HCT116 (cell line): ENCODE measurements around the gene TSPAN14.

ENCODE experiments used
- RAD21 ChIP-seq: IDR thresholded peaks from 2 replicates; pipeline ENCODE4 v1.6.1; 2012; ENCODE audit warnings: low read depth, mild to moderate bottlenecking
- TF ChIP-seq, protein P1 (sequence below), 3 experiments: fragments of 200-600 bp in 1 of 3; sonication (generic) in 1 of 3; IDR thresholded peaks in 2 of 3; conservative IDR thresholded peaks in 1 of 3; 2 replicates each; pipeline ENCODE4 v1.5.1; 2012 to 2017; ENCODE audit warnings: low read depth in 2 of 3, low read length in 2 of 3, antibody characterized with exemption in 1 of 3, borderline replicate concordance in 1 of 3, control low read depth in 1 of 3, mild to moderate bottlenecking in 1 of 3, mixed read lengths in 1 of 3, mixed run types in 1 of 3, moderate library complexity in 1 of 3; ENCODE audit not compliant: insufficient read depth in 1 of 3

DNA sequence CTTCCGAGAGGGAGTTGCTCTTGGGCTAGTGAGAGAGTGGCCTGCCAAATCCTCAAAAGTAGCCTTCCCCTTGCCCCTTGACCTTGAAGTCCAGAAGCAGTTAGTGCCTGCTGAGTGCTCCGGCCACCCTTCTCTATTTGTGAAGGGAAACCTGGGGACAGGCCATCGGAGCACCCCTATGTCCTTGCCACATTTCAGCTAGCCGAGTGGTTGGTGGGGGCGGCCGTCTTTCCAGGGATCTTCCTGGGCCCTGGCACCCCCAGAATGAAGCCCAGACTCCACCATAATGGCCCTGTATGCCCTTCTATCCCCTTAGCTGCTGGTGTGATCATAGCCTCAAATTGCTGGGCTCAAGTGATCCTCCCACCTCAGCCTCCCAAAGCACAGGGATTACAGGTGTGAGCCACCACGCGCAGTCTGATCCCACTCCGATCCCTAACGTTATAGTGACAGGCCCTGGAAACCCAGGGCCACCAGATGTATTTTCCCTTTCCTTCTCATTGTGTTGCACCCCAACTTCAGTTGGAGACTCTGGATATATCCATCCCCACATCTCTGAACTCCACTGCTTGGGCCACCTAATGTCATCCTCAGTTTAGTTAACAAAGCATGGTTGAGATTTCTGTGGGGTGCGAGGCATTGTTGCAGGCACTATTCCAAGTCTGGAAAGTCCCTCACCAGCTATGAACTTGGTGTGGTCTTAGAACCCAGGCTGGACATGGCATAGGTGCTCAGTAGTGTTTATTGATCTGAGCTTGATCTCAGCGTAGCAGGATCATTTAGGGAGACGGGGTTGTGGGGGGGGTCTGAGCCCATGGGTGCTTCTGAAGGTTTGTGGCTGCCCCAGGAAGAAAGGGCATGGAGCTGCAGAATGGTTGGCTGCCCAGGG is 1.6 kb downstream of the TSPAN14 start:
- TF ChIP-seq RAD21: no peak
- TF ChIP-seq, protein P1, sequence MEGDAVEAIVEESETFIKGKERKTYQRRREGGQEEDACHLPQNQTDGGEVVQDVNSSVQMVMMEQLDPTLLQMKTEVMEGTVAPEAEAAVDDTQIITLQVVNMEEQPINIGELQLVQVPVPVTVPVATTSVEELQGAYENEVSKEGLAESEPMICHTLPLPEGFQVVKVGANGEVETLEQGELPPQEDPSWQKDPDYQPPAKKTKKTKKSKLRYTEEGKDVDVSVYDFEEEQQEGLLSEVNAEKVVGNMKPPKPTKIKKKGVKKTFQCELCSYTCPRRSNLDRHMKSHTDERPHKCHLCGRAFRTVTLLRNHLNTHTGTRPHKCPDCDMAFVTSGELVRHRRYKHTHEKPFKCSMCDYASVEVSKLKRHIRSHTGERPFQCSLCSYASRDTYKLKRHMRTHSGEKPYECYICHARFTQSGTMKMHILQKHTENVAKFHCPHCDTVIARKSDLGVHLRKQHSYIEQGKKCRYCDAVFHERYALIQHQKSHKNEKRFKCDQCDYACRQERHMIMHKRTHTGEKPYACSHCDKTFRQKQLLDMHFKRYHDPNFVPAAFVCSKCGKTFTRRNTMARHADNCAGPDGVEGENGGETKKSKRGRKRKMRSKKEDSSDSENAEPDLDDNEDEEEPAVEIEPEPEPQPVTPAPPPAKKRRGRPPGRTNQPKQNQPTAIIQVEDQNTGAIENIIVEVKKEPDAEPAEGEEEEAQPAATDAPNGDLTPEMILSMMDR (IDR thresholded peaks at IDR 0.05 in 2 of 3, conservative IDR thresholded peaks at IDR 0.05 in 1 of 3; ENCODE audit: borderline replicate concordance in 1 of 3, insufficient read depth in 1 of 3, low read depth in 2 of 3, low read length in 2 of 3): no peak
